ENCODE results near the gene SHOC2. TPM values are rescaled to one million over a fixed set of nuclear protein-coding genes. Genes with fewer than 3 reads are reported as not detected.

Gene SHOC2
- total RNA-seq, 1 donor = 63.9 TPM

DNA sequence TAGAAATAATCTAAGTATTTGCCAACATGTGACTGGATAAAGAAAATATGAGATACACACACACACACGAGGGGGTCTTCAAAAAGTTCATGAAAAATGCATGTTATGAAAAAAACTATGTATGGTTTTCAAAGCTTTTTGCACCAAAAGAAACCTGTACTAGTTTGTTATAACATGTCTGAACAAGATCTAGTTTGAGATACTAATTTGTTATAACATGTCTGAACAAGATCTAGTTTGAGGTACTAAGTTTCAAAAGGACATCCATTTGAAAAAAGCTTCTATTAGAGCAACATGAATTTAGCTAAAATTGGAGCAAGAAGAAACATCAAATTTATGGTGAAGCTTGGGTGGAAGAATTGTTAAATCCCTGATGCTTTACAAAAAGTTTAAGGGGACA, 137.6 kb downstream of the SHOC2 start:
- no peak overlapping the region for H3K4me3 ChIP-seq (ENCODE audit: low read depth, low read length)
- TF ChIP-seq, protein P1, sequence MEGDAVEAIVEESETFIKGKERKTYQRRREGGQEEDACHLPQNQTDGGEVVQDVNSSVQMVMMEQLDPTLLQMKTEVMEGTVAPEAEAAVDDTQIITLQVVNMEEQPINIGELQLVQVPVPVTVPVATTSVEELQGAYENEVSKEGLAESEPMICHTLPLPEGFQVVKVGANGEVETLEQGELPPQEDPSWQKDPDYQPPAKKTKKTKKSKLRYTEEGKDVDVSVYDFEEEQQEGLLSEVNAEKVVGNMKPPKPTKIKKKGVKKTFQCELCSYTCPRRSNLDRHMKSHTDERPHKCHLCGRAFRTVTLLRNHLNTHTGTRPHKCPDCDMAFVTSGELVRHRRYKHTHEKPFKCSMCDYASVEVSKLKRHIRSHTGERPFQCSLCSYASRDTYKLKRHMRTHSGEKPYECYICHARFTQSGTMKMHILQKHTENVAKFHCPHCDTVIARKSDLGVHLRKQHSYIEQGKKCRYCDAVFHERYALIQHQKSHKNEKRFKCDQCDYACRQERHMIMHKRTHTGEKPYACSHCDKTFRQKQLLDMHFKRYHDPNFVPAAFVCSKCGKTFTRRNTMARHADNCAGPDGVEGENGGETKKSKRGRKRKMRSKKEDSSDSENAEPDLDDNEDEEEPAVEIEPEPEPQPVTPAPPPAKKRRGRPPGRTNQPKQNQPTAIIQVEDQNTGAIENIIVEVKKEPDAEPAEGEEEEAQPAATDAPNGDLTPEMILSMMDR (IDR thresholded peaks at IDR 0.05; ENCODE audit: insufficient read depth, low read length) = no peak
- no peak for DNase-seq (ENCODE audit: low read depth)

Small RNAs within 50 kb of the gene (small RNA-seq; reads per million reads assigned to genes)
- not detected for gene MIR548E

Other genes with a start within 250 kb of the SHOC2 start
- 52.9 and 302 TPM in 2 replicates for gene PDCD4, start 47.7 kb upstream of the SHOC2 start, total RNA-seq (ENCODE audit: low replicate concordance)
- 2.6 and 38.1 TPM in 2 replicates for gene BBIP1, start 424 bp upstream of the SHOC2 start, total RNA-seq (ENCODE audit: low replicate concordance)
- 0.82 and 2.6 TPM in 2 replicates for gene ADRA2A, start 157.4 kb downstream of the SHOC2 start, total RNA-seq (ENCODE audit: low replicate concordance)

Measured in fibroblast of the aortic adventitia (primary cell).